HEK293 (cell line): ENCODE results near the gene FCRL4.

Experiments used
- CTCF ChIA-PET: fragments of 350-600 bp; formaldehyde crosslinking; extraction: SDS; loops from one replicate; lab custom pipeline; 2021; ENCODE audit warnings: antibody characterized with exemption; lab: Yijun Ruan, JAX
- POLR2A ChIA-PET: fragments of 300-600 bp; formaldehyde crosslinking; extraction: SDS; loops from one replicate; lab custom pipeline; 2020; ENCODE audit warnings: antibody characterized with exemption, inconsistent platforms; lab: Yijun Ruan, JAX
- H3K27ac ChIP-seq: fragments of 200-500 bp; sonication (Bioruptor generic); 2 replicates; pipeline ENCODE4 v1.5.1; 2014; ENCODE audit warnings: low read depth, low read length, control low read depth, inconsistent platforms; ENCODE audit errors: extremely low read depth
- H3K36me3 ChIP-seq, 2 experiments: fragments of 200-500 bp in 1 of 2; sonication (Bioruptor generic) in 1 of 2; 1 replicate in 1 of 2; 2 replicates in 1 of 2; pipeline ENCODE4 v1.5.1; 2014 to 2017; ENCODE audit warnings: inconsistent platforms in 2 of 2, low read length in 2 of 2; ENCODE audit not compliant: control insufficient read depth in 2 of 2, insufficient read depth in 1 of 2
- H3K4me1 ChIP-seq: fragments of 200-500 bp; sonication (Bioruptor generic); 2 replicates; pipeline ENCODE4 v1.5.1; 2014; ENCODE audit warnings: mild to moderate bottlenecking, low read length, inconsistent platforms; ENCODE audit not compliant: control insufficient read depth, insufficient read depth
- H3K4me3 ChIP-seq: 2 replicates; pipeline ENCODE4 v1.5.1; 2011; ENCODE audit warnings: low read depth, mild to moderate bottlenecking, control low read depth, low read length, moderate library complexity
- H3K9me3 ChIP-seq: fragments of 200-500 bp; sonication (Bioruptor generic); 2 replicates; pipeline ENCODE4 v1.5.1; 2014; ENCODE audit warnings: low read depth, low read length, inconsistent platforms; ENCODE audit not compliant: control insufficient read depth, insufficient read depth
- CTCF ChIP-seq: fragments of 450-650 bp; formaldehyde crosslinking; IDR thresholded peaks from 2 replicates; pipeline ENCODE4 v1.5.1; 2016; ENCODE audit warnings: missing biosample characterization, missing genetic modification characterization
- HOXA7 ChIP-seq: sonication (generic); formaldehyde crosslinking; IDR thresholded peaks from 2 replicates; pipeline ENCODE4 v1.8.1; 2022; ENCODE audit warnings: missing genetic modification reagents, borderline replicate concordance
- HOXC10 ChIP-seq: sonication (generic); formaldehyde crosslinking; IDR thresholded peaks from 2 replicates; pipeline ENCODE4 v1.8.1; 2023; ENCODE audit warnings: mild to moderate bottlenecking, missing genetic modification reagents
- REPIN1 ChIP-seq: fragments of 450-650 bp; formaldehyde crosslinking; IDR thresholded peaks from 2 replicates; pipeline ENCODE4 v1.5.1; 2017; ENCODE audit warnings: missing biosample characterization, missing genetic modification characterization, low read depth
- REST ChIP-seq: fragments of 450-650 bp; formaldehyde crosslinking; IDR thresholded peaks from 2 replicates; pipeline ENCODE4 v1.5.1; 2016; ENCODE audit warnings: missing biosample characterization, missing genetic modification characterization
- TRIM28 ChIP-seq: IDR thresholded peaks from 2 replicates; pipeline ENCODE4 v1.6.1; 2011; ENCODE audit warnings: low read length, control low read depth, borderline replicate concordance
- ZFHX2 ChIP-seq: fragments of 450-650 bp; formaldehyde crosslinking; conservative IDR thresholded peaks from 2 replicates; pipeline ENCODE4 v1.5.1; 2016; ENCODE audit warnings: missing biosample characterization, missing genetic modification characterization
- ZNF214 ChIP-seq: fragments of 450-650 bp; formaldehyde crosslinking; IDR thresholded peaks from 2 replicates; pipeline ENCODE4 v1.5.1; 2017; ENCODE audit warnings: missing biosample characterization, mild to moderate bottlenecking, missing genetic modification characterization, borderline replicate concordance
- ZNF23 ChIP-seq: fragments of 450-650 bp; formaldehyde crosslinking; IDR thresholded peaks from 2 replicates; pipeline ENCODE4 v1.5.1; 2016; ENCODE audit warnings: missing biosample characterization, missing genetic modification characterization, borderline replicate concordance
- ZNF324 ChIP-seq: fragments of 450-650 bp; formaldehyde crosslinking; IDR thresholded peaks from 2 replicates; pipeline ENCODE4 v1.5.1; 2016; ENCODE audit warnings: missing biosample characterization, missing genetic modification characterization
- ZNF37A ChIP-seq: fragments of 450-650 bp; IDR thresholded peaks from 2 replicates; pipeline ENCODE4 v1.5.1; 2018; ENCODE audit warnings: missing biosample characterization, missing genetic modification characterization
- ZNF654 ChIP-seq: fragments of 450-650 bp; formaldehyde crosslinking; IDR thresholded peaks from 2 replicates; pipeline ENCODE4 v1.5.1; 2016; ENCODE audit warnings: low read depth, missing biosample characterization, missing genetic modification characterization
- ZNF660 ChIP-seq: fragments of 450-650 bp; IDR thresholded peaks from 2 replicates; pipeline ENCODE4 v1.5.1; 2018; ENCODE audit warnings: missing biosample characterization, mild to moderate bottlenecking, missing genetic modification characterization
- ZNF785 ChIP-seq: fragments of 450-650 bp; formaldehyde crosslinking; IDR thresholded peaks from 2 replicates; pipeline ENCODE4 v1.5.1; 2016; ENCODE audit warnings: missing biosample characterization, missing genetic modification characterization

FCRL4 gene

GRCh38 chr1:157580179-157580827 lies 17.6 kb downstream of the FCRL4 start:
- TF ChIP-seq ZNF660, result peak; percentile 83
- TF ChIP-seq ZNF654 (tag by site-specific recombination), result peak; percentile 56
- 0 out of 2 replicates have a peak, but pooled peaks have one; percentile 20 for TF ChIP-seq CTCF (tag by site-specific recombination)
- no peak for TF ChIP-seq REST
- no peaks in the 10 kb centered on the region for H3K9me3 ChIP-seq
- H3K36me3 ChIP-seq, result no peaks in the 10 kb centered on the region
- H3K27ac ChIP-seq, result no peak overlapping the region
- no peaks in the 10 kb centered on the region for H3K4me1 ChIP-seq
- H3K4me3 ChIP-seq, result no peak overlapping the region
- CTCF ChIA-PET, result interaction anchor here (0.5 to 5.7 kb wide), 48 partner anchors 9 to 1563 kb away, joined by 3 to 62 read pairs (median 5); no protein-coding TSS in a partner anchor
- POLR2A ChIA-PET, result interaction anchor here (0.6 kb wide), 2 partner anchors 42 to 399 kb away, joined by 3 to 10 read pairs; no protein-coding TSS in a partner anchor

- no peak for TF ChIP-seq ZFHX2 (tag by site-specific recombination)
- no peak for TF ChIP-seq ZNF785 (tag by site-specific recombination)
- no peak for TF ChIP-seq ZNF214 (tag by site-specific recombination)
- TF ChIP-seq HOXA7 (CRISPR knock-in tag), result no peak
- no peak for TF ChIP-seq ZNF324 (tag by site-specific recombination)
- TF ChIP-seq TRIM28, result no peak
- no peak for TF ChIP-seq ZNF23 (tag by site-specific recombination)
- Histone ChIP-seq H3K9me3 (no peaks in the 10 kb centered on the region), H3K27ac (no peak overlapping the region), H3K36me3 (no peaks in the 10 kb centered on the region), H3K4me3 (no peak overlapping the region), H3K4me1 (no peaks in the 10 kb centered on the region)
- CTCF ChIA-PET, result interaction anchor here (1.0 to 1.2 kb wide), 3 partner anchors 8 to 387 kb away, joined by 3 to 4 read pairs (median 3); no protein-coding TSS in a partner anchor
- POLR2A ChIA-PET, result no interaction called here
Observed at GRCh38 chr1:157577420-157577819, 20.5 kb downstream of the FCRL4 start.

- CTCF ChIA-PET, result interaction anchor here (0.6 kb wide), 1 partner anchor 846 kb away, joined by 4 read pairs; no protein-coding TSS in a partner anchor
- no peak overlapping the region for H3K27ac ChIP-seq
- TF ChIP-seq REPIN1 (tag by site-specific recombination), result no peak
- TF ChIP-seq, all 188 proteins: peak for 0
- no peaks in the 10 kb centered on the region for H3K4me1 ChIP-seq
- POLR2A ChIA-PET, result no interaction called here
- no peaks in the 10 kb centered on the region for H3K9me3 ChIP-seq
- no peaks in the 10 kb centered on the region for H3K36me3 ChIP-seq
- H3K4me3 ChIP-seq, result no peak overlapping the region
Observed at GRCh38 chr1:157575744-157576143, 22.1 kb downstream of the FCRL4 start.

GRCh38 chr1:157574836-157575235 lies 23.0 kb downstream of the FCRL4 start:
- Histone ChIP-seq H3K9me3 (no peaks in the 10 kb centered on the region), H3K4me3 (no peak overlapping the region), H3K27ac (no peak overlapping the region), H3K4me1 (no peaks in the 10 kb centered on the region), H3K36me3 (no peaks in the 10 kb centered on the region)
- ChIA-PET POLR2A (no interaction called here), CTCF (no interaction called here)
- TF ChIP-seq ZNF37A (tag by site-specific recombination) (no peak), HOXC10 (no peak)
